HG03135 (cell line): ENCODE measurements around the gene WDR82.

ENCODE experiments used
- ATAC-seq: cut with Tn5 transposase; IDR thresholded peaks from one replicate; pipeline ENCODE4 v1.9.1; 2021; ENCODE audit warnings: mild to moderate bottlenecking, moderate library complexity; ENCODE audit not compliant: unreplicated experiment

The WDR82 gene

DNA sequence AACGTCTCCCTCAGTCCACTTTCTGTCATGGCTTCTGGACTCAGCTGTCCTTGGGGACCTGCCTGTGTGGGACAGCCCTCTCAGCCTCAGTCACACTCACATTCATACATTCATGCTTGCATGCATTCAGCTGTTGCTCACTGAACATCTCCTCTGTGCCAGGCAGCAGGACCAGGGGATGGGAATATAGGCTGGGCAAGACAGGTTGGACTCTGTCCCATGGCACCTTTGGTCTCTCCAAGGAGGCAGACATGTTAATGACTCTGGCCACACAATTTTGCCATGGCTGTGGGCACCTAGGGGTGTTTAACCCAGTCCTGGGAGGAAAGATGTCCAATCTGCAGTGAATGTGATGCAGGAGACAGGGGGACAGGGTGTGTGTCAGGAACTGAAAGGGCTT lies 29.9 kb upstream of the WDR82 start:
- ATAC-seq = no peak

DNA sequence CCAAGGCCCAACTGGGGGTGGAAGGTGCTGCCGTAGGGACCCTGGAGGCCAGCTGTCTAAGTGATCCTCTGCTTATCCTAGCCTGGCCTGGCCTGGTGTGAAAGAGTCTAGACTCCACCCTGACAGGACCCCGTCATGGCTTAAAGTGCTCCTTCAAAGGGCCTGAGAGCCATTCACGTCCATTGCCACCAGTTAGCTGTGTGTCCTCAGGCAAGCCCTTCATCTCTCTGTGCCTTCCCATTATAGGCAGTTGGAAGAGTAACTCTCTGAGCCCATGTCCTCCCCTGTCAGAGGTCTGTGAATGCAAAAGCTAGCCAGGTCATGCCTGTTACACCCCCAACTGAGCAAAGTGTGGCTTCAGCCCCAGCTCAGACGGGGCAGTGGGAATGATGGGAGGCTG lies 28.5 kb upstream of the WDR82 start:
- no peak for ATAC-seq

DNA sequence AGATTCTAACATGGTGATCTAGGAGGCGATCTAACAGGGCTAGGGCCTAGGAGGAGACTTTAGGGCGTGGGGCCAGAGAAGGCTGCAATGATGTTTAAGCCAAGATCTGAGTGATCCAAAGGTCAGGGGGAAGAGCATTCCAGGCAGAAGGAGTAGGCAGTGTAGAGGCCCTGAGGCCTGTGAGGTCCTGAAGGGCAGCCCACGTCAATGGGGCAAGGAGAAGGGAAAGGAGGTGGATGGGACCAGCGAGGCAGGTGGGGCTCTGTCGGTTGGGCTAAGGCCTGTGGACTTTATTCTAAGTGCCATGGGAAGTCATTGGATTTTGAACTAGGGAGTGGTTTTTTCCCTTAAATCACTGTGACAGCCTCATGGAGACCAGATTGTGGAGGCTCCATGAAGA lies 27.5 kb upstream of the WDR82 start:
- no peak for ATAC-seq

DNA sequence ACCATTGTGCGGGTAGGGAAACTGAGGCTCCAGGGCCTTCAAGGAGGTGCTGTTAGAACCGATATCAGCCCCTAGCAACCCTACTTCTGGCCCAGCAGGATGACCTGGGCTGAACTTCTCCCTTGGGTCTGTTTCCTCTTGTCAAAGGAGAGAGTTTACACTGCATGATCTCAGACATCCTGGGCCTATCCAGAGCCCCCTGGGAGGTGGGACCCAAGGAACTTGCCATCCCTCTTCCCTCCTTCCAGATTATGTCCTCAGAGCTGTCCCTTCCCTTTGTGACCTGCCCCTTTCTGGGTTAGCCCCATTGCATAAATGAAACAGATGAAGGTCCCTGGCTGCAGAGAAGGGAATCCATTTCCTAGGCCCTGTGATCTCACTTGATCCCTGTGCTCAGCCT lies 25.4 kb upstream of the WDR82 start:
- no peak for ATAC-seq

DNA sequence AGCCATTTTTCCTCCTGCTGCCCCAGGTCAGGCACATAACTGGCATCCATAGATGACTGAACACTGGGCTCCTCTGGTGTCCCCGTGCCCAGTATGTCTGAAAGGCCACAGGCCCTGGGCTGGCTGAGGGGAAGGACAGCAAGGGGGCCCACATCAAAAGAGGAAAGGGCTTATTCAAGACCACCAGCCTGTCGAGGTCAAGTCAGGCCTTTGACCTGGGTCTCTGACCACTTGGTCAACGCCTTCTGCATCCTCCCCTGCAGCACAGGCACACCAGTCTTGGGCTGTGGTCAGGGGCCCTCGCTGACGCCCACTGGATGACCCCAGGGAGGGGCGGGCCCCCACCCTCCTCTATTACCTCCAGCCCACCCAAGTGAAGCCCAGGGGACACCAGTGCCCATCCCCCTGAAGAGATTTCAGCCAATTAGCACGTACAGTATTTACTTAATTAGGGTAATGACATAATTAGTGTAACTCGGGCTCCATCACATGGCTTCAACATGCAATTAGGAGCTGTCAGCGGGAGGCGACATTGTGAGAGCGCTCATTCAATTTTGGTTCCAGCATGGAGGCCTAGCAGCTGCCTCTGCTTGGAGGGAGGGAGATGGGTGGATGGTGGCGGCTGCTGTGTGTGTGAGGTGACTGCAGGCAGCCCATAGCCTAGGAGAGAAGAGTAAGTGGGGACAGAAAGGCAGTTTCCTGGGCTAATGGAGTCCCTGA lies 24.1 kb upstream of the WDR82 start:
- no peak for ATAC-seq

DNA sequence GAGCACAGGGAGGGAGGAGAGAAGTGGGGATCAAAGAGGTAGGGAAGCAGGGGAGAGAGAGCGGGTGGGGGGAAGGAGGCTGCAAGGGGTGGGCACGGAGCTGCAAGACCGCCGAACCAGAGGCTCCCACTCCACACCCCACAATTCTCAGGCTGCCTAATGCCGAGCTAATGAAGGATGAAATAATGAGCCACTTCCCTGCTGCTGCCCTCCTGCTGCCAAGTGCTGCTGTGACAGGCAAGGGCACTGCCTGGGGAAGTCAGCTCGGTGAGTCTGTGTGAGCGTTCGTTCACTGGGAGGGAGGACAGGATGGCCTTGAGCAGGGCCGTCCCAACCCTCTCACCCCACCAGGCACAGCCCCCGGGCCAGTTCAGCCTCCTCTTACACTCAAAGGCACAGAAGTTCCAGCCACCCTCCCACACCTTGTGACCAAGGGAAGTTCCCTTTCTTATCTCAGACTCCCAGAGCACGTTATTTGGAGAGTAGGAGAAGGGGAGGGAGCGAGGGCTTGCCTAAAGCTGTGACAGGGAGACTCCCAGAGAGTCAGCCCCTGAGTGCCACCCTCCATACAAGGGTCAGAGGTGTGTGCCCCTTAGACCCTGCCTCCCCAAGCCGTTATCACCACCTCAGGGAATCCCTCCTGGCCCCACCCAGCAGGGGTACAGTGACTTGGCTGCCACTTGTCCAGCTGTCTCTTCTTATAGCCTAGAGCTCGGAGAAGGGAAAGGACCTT lies 21.6 kb upstream of the WDR82 start:
- ATAC-seq = no peak

DNA sequence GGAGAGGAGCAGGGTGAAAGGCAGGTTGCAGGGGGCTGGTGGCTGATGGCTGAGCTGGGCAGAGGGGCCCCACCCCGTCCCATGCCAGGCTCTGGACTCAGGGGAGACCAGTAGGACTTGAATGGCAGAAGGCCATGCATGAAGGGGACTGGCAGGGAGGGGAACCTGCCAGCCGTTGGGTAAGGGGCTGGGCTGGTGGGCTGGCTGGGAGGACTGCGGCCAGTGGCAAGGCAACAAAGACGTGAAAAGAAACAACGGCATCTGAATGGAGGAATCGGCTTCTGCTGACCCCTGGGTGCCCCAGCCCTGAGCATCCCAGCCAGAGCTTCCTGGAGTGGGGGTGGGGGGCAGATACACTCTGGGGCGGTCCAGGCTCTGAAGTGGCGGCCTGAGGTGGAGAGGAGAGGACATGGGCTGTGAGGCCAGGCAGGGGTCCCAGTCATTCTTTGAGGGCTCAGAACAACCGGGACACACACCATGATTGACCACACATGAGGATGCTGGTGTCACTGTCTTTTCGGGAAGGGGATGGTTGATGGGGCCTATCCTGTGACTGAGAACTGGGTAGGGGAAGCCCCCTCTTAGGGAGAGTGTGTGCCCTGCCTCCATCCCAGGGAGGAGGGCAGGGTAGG lies 20.9 kb upstream of the WDR82 start:
- no peak for ATAC-seq

DNA sequence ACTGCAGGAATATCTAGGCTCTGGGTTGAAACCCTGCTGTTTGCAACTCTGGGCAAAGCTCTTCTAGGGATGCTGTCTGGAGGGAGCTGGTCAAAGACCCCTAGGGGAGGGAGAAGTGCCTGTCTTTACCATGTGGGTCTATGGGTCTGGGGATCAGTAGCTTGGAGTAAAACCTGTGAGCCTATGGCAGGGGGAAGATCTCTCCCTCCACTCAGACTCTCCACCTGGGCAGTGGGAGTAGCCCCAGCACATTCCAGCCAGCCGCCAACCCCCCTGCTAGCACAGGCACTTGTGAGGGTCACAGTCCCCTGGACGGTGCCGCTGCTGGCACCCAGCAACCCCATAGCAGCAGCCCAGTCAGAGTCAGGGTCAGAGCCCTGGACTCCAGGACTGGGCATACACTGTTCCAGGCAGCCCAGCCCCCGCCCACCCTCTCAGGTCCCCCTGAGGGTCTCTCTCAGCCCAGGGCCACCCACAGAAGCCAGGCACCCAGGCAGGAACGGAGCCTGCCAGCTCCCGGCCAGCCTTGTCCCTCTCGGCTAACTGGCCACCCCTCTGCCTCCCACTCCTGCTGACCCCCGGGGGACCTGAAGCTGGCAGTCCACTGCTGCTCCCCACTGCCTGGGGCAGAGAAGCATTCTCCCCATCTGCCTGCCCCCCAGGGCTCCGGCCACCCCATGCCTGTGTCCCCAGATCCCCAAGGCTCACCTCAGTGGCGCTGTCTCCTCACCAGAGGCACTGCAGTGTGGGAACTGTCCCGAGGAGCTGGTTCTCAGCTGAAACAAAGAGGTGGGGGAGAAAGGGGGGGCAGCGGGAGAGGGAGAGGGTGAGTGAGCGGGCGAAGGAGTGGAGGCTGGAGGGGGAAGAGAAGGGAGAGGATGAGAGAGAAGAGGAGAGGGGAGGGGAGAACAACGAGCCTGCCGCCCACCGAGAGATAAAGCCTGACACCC lies 20.0 kb upstream of the WDR82 start:
- no peak for ATAC-seq

DNA sequence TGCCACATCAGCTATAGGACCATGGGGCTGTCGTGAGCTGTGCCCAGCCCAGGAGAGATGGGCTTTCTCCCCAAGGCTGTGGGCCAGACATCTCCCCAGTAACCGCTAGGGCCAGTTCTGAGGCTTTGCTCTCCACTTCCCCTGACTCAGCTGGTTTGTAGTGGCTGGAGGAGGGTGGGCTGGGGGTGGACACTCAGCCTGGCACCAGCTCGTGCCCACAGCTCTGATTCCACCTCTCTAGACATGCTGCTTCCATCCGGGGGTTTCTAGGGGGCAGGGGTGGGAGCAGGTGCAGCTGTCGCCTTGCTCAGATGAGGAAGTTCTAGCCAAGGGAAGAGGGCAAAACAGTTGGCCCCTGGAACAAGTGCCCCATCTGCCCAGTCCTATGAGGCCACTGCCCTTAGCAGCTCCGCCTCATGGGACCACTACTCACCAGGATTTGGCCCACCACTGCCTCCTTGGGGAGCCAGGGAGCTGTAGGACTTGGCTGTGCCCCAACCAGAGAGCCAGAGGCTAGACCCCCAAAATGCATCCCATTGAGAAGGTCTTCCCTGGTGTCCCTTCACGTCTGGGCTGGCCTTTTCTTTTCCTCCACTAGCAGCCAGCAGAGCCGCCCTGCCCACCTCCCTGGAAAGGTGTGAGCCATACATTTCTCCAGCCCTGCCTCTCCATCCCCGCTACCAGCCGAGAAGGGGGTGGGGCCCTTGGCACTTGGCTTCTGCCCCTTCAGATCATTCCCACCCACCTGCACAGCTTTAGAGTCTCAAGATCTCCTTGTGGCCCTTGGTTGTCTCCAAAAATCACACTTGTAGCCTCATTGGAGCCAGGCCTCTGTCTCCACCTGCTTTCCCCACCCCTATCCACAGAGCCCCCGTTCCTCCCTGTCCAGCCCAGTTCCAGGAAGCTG lies 19.0 kb upstream of the WDR82 start:
- no peak for ATAC-seq

DNA sequence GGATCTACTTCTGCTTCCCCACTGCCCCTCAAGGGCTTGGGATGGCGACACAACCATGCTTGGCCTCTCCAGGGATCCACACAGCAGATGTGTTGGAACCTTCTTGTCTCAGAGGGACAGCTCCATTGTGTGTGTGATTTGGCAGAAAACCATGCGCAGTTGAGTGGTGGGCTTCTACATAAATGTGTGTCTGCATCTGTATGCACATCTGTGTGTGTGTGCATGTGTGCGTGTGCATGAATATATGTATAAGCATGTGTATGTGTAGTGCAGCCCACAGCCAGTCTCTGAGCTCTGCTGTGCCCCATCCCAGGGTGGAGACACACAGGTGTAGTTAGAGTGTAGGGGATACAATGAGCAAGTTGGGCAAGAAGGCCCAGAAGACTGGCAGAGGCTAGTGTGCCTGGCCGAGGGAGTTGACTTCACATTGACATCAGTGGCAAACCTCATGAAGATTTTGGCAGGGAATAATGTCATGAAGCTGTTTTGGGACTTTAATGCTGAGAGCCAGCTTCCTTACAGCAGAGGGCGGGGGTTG lies 17.3 kb upstream of the WDR82 start:
- no peak for ATAC-seq

DNA sequence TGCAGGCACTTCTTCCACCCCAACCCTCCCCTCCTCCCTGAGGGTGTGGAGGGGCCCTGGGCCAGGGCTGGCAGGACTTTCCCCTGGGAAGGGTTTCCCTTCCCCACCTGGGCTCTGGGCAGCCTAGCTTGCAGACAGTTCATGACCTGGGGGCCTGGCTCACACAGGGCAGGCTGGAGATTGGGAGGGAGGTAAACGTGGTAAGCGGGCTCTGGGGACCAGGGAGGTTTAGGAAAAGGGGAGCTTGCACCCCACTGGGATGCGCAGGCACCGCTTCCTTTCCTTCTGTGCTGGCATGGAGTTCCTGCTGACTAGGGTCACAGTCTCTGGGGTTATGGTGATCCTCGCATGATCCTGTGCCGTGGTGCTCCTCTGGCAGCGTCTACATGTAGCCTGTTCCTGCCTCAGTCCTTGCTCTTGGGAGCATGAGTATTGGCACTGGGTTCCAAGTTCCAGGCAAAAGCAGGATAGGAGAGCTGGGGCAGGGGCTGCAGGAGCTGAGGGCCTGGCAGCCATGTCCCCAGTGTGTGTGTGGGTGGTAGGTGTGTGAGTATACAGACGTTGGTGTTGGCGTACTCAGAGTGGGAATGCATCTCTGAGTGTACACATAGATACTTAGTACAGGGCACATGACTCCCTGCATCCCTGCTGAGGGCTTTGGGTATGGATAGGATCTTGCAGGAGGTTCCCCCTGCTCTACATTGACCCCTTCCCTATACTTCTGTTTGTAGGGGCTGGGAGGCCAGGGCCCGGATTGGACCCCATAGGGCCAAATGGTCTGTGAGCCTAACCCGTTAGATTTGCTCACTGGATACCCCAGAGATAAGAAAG lies 16.1 kb upstream of the WDR82 start:
- ATAC-seq = no peak

DNA sequence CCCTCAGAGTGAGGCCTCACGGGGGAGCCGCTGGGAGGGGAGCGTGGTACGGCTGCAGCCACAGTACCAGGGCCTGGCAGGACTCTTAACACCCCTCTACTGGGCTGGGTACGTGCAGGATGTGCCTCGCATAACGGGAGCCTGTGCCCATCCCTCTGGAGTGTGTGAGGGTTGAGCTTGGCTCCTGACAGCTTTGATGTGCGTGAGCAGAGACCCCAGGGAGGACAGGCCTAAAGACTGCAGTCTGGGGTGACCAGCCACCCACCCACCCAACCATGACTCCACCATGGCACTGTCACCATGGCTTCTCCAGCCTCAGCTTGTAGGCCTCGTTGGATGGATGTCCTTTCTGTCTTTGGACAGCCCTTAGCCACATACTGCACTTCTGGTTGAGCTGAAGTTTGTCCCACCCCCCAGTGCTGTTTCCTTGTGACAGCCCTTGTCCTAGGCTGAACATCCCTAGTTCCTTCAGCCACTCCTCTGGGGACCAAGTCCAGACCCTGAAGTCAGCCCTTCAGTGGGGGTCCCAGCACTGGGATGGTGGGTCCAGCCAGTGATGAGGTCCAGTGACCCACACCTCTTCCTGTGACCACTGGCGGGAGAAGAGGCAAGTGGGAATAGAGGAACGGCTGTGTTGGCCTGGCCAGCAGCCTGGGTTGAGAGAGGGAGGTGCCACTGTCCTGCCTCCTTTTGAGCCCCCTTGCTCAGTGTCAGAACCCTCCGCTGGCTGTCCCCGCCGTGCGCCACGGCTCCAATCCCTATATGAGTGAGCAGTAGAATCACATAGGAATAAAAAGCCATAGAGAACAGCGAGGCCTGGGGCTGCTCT lies 15.3 kb upstream of the WDR82 start:
- no peak for ATAC-seq

DNA sequence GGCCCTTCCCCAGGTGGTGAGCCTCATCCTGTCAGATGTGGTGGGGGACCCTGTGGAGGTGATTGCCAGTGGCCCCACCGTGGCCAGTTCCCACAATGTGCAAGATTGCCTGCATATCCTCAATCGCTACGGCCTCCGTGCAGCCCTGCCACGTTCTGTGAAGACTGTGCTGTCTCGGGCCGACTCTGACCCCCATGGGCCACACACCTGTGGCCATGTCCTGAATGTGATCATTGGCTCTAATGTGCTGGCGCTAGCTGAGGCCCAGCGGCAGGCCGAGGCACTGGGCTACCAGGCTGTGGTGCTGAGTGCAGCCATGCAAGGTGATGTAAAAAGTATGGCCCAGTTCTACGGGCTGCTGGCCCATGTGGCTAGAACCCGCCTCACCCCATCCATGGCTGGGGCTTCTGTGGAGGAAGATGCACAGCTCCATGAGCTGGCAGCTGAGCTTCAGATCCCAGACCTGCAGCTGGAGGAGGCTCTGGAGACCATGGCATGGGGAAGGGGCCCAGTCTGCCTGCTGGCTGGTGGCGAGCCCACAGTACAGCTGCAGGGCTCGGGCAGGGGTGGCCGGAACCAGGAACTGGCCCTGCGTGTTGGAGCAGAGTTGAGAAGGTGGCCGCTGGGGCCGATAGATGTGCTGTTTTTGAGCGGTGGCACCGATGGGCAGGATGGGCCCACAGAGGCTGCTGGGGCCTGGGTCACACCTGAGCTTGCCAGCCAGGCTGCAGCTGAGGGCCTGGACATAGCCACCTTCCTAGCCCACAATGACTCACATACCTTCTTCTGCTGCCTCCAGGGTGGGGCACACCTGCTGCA lies 14.0 kb upstream of the WDR82 start:
- ATAC-seq = no peak

DNA sequence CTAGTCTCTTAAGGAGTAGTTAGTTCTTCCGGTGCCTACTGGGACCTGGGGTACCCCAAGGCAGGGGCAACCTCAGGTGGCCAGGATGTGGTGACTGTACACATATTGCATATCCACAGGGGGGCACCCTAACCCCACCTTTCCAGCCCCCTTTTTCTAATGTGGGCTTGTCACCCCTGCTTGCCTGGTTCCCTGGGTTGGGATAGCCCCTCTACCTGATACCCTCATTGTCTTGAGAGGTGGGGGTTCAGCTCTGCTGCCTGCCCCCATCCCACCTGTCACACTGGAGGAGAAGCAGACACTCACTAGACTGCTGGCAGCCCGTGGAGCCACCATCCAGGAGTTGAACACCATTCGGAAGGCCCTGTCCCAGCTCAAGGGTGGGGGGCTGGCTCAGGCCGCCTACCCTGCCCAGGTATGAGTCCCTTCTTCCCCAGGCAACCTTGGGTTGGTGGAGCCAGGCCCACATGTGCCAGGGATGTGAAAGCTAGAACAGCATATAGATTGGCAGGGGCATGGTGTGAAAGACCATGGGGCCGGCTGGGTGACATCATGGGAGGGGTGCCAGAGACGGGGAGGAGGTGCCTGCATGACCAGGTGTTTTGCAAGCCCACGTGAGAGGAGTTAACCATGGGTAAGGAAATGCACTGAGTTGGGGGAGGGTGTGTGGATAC lies 13.2 kb upstream of the WDR82 start:
- ATAC-seq = no peak

DNA sequence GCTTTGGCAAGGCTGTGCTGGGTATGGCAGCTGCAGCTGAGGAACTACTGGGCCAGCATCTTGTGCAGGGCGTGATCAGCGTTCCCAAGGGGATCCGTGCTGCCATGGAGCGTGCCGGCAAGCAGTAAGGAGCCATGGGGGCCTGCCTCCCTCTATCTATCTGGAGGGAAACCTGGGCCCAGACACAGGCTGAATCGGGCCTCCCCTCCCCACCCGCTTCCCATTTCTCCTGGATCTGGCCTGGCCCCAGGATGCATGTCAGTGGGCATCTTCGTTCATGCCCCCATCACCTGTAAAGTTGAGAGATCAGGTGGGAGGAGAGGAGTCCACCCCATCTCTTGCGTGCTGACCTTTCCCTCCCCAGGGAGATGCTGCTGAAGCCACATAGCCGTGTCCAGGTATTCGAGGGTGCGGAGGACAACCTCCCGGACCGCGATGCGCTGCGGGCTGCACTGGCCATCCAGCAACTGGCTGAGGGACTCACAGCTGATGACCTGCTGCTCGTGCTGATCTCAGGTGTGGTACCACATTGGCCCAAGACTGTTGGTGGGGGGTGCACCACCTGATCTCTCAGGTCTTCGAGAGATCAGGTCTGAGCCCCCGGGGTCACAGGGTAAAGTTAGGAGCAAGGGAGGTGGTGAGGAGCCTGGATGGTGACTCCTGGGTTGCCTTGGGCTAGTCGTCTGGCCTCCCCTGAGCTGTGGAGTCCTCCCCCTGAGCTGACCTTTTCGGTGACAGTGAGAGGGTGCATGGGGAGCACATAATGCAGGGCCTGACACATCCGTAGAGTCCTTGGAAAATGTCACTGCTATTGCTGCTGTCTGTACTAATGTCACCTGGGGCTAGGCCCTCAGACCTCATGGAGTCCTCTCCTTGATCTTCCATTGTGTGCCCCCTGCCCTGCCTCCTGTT lies 12.4 kb upstream of the WDR82 start:
- no peak for ATAC-seq
